ENCODE results near the gene PRKCD. TPM values are rescaled to one million over a fixed set of nuclear protein-coding genes. Genes with fewer than 3 reads are reported as not detected.

Gene PRKCD
- total RNA-seq, 1 donor from 2014 or later: 36.3 TPM

- H3K4me3 ChIP-seq: no peak overlapping the region
- H3K27ac ChIP-seq: no peak overlapping the region
- peaks cover 80 to 96% of the 10 kb centered on the region in 2 donors for H3K36me3 ChIP-seq
- no peaks in the 10 kb centered on the region for H3K27me3 ChIP-seq
- H3K9me3 ChIP-seq: no peaks in the 10 kb centered on the region
- no peaks in the 10 kb centered on the region for H3K4me1 ChIP-seq
- intact Hi-C loops (cut with DNase I): no loop called here
- no peak for DNase-seq (ENCODE audit: low spot score in 2 of 2)
- TF ChIP-seq, protein P1, sequence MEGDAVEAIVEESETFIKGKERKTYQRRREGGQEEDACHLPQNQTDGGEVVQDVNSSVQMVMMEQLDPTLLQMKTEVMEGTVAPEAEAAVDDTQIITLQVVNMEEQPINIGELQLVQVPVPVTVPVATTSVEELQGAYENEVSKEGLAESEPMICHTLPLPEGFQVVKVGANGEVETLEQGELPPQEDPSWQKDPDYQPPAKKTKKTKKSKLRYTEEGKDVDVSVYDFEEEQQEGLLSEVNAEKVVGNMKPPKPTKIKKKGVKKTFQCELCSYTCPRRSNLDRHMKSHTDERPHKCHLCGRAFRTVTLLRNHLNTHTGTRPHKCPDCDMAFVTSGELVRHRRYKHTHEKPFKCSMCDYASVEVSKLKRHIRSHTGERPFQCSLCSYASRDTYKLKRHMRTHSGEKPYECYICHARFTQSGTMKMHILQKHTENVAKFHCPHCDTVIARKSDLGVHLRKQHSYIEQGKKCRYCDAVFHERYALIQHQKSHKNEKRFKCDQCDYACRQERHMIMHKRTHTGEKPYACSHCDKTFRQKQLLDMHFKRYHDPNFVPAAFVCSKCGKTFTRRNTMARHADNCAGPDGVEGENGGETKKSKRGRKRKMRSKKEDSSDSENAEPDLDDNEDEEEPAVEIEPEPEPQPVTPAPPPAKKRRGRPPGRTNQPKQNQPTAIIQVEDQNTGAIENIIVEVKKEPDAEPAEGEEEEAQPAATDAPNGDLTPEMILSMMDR (IDR thresholded peaks at IDR 0.05): no peak
Measured at GRCh38 chr3:53182764-53183355, 21.9 kb downstream of the PRKCD start.

DNA sequence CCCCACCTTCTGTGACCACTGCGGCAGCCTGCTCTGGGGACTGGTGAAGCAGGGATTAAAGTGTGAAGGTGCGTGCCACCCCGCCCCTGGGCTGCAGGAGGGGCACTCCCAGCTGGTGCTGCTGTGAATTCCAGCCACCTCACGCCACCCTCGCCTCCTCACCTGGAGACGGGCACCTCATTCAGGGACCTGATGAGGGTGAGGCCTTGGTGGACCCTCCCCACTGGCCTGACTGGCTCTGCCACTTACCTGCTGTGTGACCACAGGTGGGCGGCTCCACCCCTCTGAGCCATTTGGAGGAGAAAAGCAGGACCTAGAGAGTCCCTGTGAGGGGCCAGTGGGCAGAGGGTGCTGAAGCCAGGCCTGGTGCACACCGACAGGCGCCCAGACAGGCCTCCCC lies 22.5 kb downstream of the PRKCD start:
- intact Hi-C loops (cut with DNase I): no loop called here
- Histone ChIP-seq H3K9me3 (no peaks in the 10 kb centered on the region), H3K4me3 (no peak overlapping the region), H3K36me3 (peaks cover 79 to 97% of the 10 kb centered on the region in 2 donors), H3K27me3 (no peaks in the 10 kb centered on the region), H3K27ac (no peak overlapping the region), H3K4me1 (no peaks in the 10 kb centered on the region)
- DNase-seq (ENCODE audit: low spot score in 2 of 2): no peak
- TF ChIP-seq, protein P1 (IDR thresholded peaks at IDR 0.05): no peak

DNA sequence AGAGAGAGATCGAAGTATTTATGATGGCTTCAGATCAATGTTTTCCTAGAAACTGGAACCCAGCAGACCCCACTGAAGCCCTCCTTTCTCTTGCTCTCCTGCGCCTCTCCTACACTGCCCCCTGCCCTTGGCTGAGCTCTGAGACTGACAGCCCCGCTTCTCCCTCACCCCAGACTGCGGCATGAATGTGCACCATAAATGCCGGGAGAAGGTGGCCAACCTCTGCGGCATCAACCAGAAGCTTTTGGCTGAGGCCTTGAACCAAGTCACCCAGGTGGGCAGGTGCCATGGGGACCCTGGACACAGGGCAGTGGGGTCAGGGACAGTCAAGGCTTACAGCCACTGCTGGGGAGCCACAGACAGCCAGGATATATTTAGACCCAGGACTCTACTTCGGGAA lies 23.7 kb downstream of the PRKCD start:
- intact Hi-C loops (cut with DNase I): no loop called here
- peaks cover 78 to 97% of the 10 kb centered on the region in 2 donors for H3K36me3 ChIP-seq
- H3K27ac ChIP-seq: no peak overlapping the region

GRCh38 chr3:53185761-53186465 lies 24.9 kb downstream of the PRKCD start:
- H3K36me3 ChIP-seq: peaks cover 77 to 97% of the 10 kb centered on the region in 2 donors
- H3K27ac ChIP-seq: no peak overlapping the region
- DNase-seq (ENCODE audit: low spot score in 2 of 2): no peak
- H3K27me3 ChIP-seq: no peaks in the 10 kb centered on the region
- no peaks in the 10 kb centered on the region for H3K4me1 ChIP-seq
- no peak overlapping the region for H3K4me3 ChIP-seq
- intact Hi-C loops (cut with DNase I): no loop called here
- H3K9me3 ChIP-seq: no peaks in the 10 kb centered on the region
- TF ChIP-seq, protein P1 (IDR thresholded peaks at IDR 0.05): no peak

More for the DNA sequence above, 23.7 kb downstream of the PRKCD start:
- DNase-seq (ENCODE audit: low spot score in 2 of 2): no peak
- no peaks in the 10 kb centered on the region for H3K4me1 ChIP-seq
- TF ChIP-seq, protein P1 (IDR thresholded peaks at IDR 0.05): no peak
- no peaks in the 10 kb centered on the region for H3K9me3 ChIP-seq
- H3K27me3 ChIP-seq: no peaks in the 10 kb centered on the region
- H3K4me3 ChIP-seq: no peak overlapping the region

- TF ChIP-seq, protein P1 (IDR thresholded peaks at IDR 0.05): no peak
- Histone ChIP-seq H3K27ac (no peak overlapping the region), H3K9me3 (no peaks in the 10 kb centered on the region), H3K4me1 (no peaks in the 10 kb centered on the region), H3K36me3 (peaks cover 74 to 92% of the 10 kb centered on the region in 2 donors), H3K27me3 (no peaks in the 10 kb centered on the region), H3K4me3 (no peak overlapping the region)
- no peak for DNase-seq (ENCODE audit: low spot score in 2 of 2)
- intact Hi-C loops (cut with DNase I): no loop called here
Measured at GRCh38 chr3:53186726-53187125, 25.7 kb downstream of the PRKCD start.

Data from ascending aorta (tissue), 2 donors.